ENCODE data around the gene RBKS. TPM values are rescaled to one million over a fixed set of nuclear protein-coding genes. Genes with fewer than 3 reads are reported as not detected.

RBKS gene
- total and polyA plus RNA-seq, 2 of the 13 experiments (the other 11 are each of a cell fraction or from before 2014, with no cell fraction given): 7.7 to 8.3 TPM

DNA sequence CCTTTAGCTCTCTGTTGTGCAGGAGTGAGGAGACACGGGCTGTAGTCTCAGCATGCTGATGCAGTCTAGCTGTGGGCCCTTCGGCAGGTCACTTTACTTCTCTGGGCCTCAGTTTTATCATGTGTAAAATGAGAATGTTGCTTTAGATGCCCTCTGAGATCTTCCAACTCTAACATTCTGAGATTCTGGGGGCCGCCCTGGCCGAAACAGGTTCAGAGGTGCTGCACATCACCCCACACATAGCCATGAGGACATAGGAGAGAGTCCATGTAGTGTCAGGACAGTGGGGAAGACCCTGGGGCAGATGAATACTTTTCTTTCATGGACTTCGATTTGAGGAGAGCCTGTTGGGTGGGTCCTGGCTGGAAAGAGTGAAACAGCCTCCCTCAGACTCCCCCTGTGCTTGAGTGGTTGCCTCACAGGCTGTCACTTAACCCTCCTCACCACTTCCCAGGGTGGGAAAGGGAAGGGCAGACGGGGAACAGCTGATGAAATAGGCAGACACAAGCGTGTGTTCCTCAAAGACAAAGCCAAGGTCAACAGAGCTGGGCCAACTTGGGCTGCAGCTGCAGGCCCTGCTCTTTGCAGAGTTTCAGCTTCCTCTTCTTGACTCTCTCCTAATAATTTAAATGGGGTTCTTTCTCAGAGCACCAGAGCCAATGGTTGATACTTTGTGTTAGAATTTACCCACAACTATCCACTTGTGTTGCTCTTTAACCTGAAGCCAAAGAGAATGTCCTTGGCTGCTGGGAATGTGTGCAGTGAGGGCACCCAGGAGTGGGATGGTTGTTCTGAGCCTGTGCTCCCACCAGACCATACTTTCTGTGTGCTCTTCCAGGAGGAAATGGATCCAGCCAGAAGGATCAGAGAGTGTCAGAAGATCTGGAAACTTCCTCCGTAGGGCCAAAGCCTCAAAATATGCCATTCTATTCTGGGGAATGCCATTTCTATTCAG lies 133.4 kb downstream of the RBKS start (continued):
- TF ChIP-seq ZSCAN9 (CRISPR knock-in tag; IDR thresholded peaks at IDR 0.05; ENCODE audit: borderline replicate concordance) (no peak), JUN (CRISPR knock-in tag; IDR thresholded peaks at IDR 0.05) (no peak), KLF16 (CRISPR knock-in tag; IDR thresholded peaks at IDR 0.05) (peak in 1 of 2 experiments; percentile 44; a peak in 1 of 4 replicates), SALL1 (CRISPR knock-in tag; IDR thresholded peaks at IDR 0.05) (peak; percentile 81), AHR (CRISPR knock-in tag; IDR thresholded peaks at IDR 0.05) (no peak), ZMYM4 (CRISPR knock-in tag; IDR thresholded peaks at IDR 0.05) (peak; percentile 53; the same call in 1 of the 2 replicates), GLI4 (CRISPR knock-in tag; IDR thresholded peaks at IDR 0.05; ENCODE audit: borderline replicate concordance) (no peak), ZBTB21 (CRISPR knock-in tag; IDR thresholded peaks at IDR 0.05) (no peak), FLYWCH1 (CRISPR knock-in tag; IDR thresholded peaks at IDR 0.05) (no peak), FOSL2 (CRISPR knock-in tag; IDR thresholded peaks at IDR 0.05) (peak; percentile 59)
- TF ChIP-seq, protein P1, sequence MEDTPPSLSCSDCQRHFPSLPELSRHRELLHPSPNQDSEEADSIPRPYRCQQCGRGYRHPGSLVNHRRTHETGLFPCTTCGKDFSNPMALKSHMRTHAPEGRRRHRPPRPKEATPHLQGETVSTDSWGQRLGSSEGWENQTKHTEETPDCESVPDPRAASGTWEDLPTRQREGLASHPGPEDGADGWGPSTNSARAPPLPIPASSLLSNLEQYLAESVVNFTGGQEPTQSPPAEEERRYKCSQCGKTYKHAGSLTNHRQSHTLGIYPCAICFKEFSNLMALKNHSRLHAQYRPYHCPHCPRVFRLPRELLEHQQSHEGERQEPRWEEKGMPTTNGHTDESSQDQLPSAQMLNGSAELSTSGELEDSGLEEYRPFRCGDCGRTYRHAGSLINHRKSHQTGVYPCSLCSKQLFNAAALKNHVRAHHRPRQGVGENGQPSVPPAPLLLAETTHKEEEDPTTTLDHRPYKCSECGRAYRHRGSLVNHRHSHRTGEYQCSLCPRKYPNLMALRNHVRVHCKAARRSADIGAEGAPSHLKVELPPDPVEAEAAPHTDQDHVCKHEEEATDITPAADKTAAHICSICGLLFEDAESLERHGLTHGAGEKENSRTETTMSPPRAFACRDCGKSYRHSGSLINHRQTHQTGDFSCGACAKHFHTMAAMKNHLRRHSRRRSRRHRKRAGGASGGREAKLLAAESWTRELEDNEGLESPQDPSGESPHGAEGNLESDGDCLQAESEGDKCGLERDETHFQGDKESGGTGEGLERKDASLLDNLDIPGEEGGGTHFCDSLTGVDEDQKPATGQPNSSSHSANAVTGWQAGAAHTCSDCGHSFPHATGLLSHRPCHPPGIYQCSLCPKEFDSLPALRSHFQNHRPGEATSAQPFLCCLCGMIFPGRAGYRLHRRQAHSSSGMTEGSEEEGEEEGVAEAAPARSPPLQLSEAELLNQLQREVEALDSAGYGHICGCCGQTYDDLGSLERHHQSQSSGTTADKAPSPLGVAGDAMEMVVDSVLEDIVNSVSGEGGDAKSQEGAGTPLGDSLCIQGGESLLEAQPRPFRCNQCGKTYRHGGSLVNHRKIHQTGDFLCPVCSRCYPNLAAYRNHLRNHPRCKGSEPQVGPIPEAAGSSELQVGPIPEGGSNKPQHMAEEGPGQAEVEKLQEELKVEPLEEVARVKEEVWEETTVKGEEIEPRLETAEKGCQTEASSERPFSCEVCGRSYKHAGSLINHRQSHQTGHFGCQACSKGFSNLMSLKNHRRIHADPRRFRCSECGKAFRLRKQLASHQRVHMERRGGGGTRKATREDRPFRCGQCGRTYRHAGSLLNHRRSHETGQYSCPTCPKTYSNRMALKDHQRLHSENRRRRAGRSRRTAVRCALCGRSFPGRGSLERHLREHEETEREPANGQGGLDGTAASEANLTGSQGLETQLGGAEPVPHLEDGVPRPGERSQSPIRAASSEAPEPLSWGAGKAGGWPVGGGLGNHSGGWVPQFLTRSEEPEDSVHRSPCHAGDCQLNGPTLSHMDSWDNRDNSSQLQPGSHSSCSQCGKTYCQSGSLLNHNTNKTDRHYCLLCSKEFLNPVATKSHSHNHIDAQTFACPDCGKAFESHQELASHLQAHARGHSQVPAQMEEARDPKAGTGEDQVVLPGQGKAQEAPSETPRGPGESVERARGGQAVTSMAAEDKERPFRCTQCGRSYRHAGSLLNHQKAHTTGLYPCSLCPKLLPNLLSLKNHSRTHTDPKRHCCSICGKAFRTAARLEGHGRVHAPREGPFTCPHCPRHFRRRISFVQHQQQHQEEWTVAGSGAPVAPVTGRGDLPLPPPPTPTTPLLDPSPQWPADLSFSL (CRISPR knock-in tag; IDR thresholded peaks at IDR 0.05): peak; percentile 63; the same call in 1 of the 2 replicates
- TF ChIP-seq, protein P2, sequence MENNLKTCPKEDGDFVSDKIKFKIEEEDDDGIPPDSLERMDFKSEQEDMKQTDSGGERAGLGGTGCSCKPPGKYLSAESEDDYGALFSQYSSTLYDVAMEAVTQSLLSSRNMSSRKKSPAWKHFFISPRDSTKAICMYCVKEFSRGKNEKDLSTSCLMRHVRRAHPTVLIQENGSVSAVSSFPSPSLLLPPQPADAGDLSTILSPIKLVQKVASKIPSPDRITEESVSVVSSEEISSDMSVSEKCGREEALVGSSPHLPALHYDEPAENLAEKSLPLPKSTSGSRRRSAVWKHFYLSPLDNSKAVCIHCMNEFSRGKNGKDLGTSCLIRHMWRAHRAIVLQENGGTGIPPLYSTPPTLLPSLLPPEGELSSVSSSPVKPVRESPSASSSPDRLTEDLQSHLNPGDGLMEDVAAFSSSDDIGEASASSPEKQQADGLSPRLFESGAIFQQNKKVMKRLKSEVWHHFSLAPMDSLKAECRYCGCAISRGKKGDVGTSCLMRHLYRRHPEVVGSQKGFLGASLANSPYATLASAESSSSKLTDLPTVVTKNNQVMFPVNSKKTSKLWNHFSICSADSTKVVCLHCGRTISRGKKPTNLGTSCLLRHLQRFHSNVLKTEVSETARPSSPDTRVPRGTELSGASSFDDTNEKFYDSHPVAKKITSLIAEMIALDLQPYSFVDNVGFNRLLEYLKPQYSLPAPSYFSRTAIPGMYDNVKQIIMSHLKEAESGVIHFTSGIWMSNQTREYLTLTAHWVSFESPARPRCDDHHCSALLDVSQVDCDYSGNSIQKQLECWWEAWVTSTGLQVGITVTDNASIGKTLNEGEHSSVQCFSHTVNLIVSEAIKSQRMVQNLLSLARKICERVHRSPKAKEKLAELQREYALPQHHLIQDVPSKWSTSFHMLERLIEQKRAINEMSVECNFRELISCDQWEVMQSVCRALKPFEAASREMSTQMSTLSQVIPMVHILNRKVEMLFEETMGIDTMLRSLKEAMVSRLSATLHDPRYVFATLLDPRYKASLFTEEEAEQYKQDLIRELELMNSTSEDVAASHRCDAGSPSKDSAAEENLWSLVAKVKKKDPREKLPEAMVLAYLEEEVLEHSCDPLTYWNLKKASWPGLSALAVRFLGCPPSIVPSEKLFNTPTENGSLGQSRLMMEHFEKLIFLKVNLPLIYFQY (CRISPR knock-in tag; IDR thresholded peaks at IDR 0.05; ENCODE audit: borderline replicate concordance): peak; percentile 61; the same call in 1 of the 2 replicates
- TF ChIP-seq, protein P3, sequence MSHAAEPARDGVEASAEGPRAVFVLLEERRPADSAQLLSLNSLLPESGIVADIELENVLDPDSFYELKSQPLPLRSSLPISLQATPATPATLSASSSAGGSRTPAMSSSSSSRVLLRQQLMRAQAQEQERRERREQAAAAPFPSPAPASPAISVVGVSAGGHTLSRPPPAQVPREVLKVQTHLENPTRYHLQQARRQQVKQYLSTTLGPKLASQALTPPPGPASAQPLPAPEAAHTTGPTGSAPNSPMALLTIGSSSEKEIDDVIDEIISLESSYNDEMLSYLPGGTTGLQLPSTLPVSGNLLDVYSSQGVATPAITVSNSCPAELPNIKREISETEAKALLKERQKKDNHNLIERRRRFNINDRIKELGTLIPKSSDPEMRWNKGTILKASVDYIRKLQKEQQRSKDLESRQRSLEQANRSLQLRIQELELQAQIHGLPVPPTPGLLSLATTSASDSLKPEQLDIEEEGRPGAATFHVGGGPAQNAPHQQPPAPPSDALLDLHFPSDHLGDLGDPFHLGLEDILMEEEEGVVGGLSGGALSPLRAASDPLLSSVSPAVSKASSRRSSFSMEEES (CRISPR knock-in tag; IDR thresholded peaks at IDR 0.05): no peak
- TF ChIP-seq, protein P4, sequence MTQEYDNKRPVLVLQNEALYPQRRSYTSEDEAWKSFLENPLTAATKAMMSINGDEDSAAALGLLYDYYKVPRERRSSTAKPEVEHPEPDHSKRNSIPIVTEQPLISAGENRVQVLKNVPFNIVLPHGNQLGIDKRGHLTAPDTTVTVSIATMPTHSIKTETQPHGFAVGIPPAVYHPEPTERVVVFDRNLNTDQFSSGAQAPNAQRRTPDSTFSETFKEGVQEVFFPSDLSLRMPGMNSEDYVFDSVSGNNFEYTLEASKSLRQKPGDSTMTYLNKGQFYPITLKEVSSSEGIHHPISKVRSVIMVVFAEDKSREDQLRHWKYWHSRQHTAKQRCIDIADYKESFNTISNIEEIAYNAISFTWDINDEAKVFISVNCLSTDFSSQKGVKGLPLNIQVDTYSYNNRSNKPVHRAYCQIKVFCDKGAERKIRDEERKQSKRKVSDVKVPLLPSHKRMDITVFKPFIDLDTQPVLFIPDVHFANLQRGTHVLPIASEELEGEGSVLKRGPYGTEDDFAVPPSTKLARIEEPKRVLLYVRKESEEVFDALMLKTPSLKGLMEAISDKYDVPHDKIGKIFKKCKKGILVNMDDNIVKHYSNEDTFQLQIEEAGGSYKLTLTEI (CRISPR knock-in tag; conservative IDR thresholded peaks at IDR 0.05): no peak

All from HepG2 (cell line).